ENCODE results near the gene MVK. TPM values are rescaled to one million over a fixed set of nuclear protein-coding genes. Genes with fewer than 3 reads are reported as not detected.

The MVK gene
- total and polyA plus RNA-seq, 2 of the 4 experiments (the other 2 are of a cell fraction): 6.6 to 11.5 TPM

DNA sequence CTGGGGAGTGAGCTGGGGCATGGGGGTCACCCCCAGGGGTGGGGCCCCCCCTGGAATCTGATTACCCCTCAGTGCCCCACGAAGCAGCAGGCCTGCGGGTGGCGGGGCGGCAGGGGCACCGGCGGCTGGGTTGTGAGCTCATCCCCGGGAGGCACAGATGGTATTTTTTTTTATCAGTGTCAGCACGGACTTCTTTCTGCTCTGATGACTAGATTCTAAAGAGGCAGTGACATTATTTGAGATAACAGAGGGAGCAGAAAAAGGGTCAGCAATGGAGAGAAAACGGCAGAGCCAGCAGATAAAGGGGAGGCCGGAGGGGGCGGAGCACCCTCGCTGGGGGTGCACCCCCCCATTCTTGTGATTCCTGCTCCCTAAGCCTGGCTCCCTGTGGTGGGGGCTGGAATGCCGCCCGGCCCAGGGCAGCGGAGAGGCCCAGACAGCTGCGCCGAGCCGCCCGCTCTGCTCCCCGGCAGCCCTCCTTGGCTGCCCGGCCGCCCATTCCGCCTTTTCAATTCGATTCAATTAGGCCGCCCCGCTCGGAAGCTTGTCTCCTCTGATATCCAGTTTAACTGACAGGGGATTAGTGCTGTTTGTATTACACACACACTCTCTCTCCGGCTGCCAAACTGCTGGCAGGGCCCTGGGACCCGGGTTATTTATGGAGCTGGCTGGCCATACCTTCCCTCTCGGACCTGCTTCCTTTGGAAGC lies 32.9 kb downstream of the MVK start:
- H3K9me1 ChIP-seq (ENCODE audit: insufficient read depth, low read length): no peaks in the 10 kb centered on the region
- H3K56ac ChIP-seq (ENCODE audit: extremely low read depth, insufficient read depth, low read length): no peak overlapping the region
- CTCF ChIA-PET: interaction anchor here (1.0 kb wide), 1 partner anchor 9 kb away, joined by 3 read pairs; no protein-coding TSS in a partner anchor

More for the DNA sequence above, 32.9 kb downstream of the MVK start:
- ATAC-seq (ENCODE audit: low read depth): peak; percentile 77
- BruUV-seq (replicated peaks): no TSS peak
- H3K23ac ChIP-seq (ENCODE audit: low read depth, low read length): no peak overlapping the region
- H3K9ac ChIP-seq (ENCODE audit: low read depth, low read length): no peak overlapping the region
- in situ Hi-C loops (cut with MboI; ENCODE audit: low sequenced_read_pairs): no loop called here
- no peaks in the 10 kb centered on the region for H4K20me1 ChIP-seq (ENCODE audit: insufficient read depth, low read length)
- no peak overlapping the region for H4K8ac ChIP-seq (ENCODE audit: low read depth in 2 of 2, low read length in 2 of 2)
- H2AK9ac ChIP-seq (replicated peaks; ENCODE audit: low read depth, low read length, poor library complexity): peak overlapping the region; percentile 55
- no peak overlapping the region for H4K5ac ChIP-seq (ENCODE audit: low read depth, low read length)
- no peak overlapping the region for H4K91ac ChIP-seq (ENCODE audit: insufficient read depth, low read depth, low read length)
- H2AK5ac ChIP-seq (ENCODE audit: low read depth, low read length): no peak overlapping the region
- H2BK5ac ChIP-seq (ENCODE audit: low read depth, low read length, poor library complexity, severe bottlenecking): no peak overlapping the region
- TF ChIP-seq SMC3 (IDR thresholded peaks at IDR 0.05; ENCODE audit: low read depth, low read length): no peak
- no peak for TF ChIP-seq RAD21 (IDR thresholded peaks at IDR 0.05; ENCODE audit: low read length)
- TF ChIP-seq, protein P1, sequence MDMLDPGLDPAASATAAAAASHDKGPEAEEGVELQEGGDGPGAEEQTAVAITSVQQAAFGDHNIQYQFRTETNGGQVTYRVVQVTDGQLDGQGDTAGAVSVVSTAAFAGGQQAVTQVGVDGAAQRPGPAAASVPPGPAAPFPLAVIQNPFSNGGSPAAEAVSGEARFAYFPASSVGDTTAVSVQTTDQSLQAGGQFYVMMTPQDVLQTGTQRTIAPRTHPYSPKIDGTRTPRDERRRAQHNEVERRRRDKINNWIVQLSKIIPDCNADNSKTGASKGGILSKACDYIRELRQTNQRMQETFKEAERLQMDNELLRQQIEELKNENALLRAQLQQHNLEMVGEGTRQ (IDR thresholded peaks at IDR 0.05; ENCODE audit: low read depth, low read length): no peak
- TF ChIP-seq RFX5 (IDR thresholded peaks at IDR 0.05; ENCODE audit: low read depth, low read length): no peak
- no peak for TF ChIP-seq CHD1 (IDR thresholded peaks at IDR 0.05; ENCODE audit: low read depth, low read length)
- no peak for TF ChIP-seq MAFK (IDR thresholded peaks at IDR 0.05; ENCODE audit: low read depth, low read length)
- TF ChIP-seq, protein P2, sequence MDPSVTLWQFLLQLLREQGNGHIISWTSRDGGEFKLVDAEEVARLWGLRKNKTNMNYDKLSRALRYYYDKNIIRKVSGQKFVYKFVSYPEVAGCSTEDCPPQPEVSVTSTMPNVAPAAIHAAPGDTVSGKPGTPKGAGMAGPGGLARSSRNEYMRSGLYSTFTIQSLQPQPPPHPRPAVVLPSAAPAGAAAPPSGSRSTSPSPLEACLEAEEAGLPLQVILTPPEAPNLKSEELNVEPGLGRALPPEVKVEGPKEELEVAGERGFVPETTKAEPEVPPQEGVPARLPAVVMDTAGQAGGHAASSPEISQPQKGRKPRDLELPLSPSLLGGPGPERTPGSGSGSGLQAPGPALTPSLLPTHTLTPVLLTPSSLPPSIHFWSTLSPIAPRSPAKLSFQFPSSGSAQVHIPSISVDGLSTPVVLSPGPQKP (IDR thresholded peaks at IDR 0.05; ENCODE audit: borderline replicate concordance, low read depth, low read length): no peak
- TF ChIP-seq, protein P3, sequence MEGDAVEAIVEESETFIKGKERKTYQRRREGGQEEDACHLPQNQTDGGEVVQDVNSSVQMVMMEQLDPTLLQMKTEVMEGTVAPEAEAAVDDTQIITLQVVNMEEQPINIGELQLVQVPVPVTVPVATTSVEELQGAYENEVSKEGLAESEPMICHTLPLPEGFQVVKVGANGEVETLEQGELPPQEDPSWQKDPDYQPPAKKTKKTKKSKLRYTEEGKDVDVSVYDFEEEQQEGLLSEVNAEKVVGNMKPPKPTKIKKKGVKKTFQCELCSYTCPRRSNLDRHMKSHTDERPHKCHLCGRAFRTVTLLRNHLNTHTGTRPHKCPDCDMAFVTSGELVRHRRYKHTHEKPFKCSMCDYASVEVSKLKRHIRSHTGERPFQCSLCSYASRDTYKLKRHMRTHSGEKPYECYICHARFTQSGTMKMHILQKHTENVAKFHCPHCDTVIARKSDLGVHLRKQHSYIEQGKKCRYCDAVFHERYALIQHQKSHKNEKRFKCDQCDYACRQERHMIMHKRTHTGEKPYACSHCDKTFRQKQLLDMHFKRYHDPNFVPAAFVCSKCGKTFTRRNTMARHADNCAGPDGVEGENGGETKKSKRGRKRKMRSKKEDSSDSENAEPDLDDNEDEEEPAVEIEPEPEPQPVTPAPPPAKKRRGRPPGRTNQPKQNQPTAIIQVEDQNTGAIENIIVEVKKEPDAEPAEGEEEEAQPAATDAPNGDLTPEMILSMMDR (conservative IDR thresholded peaks at IDR 0.05; ENCODE audit: low read depth, low read length): no peak
- TF ChIP-seq POLR2A (IDR thresholded peaks at IDR 0.05; ENCODE audit: low read depth, low read length): no peak
- TF ChIP-seq RCOR1 (IDR thresholded peaks at IDR 0.05; ENCODE audit: insufficient replicate concordance, low read length): no peak
- no peak for TF ChIP-seq FOS (IDR thresholded peaks at IDR 0.05; ENCODE audit: low read depth, low read length)
- no peak for TF ChIP-seq NFE2L2 (IDR thresholded peaks at IDR 0.05; ENCODE audit: low read depth, low read length)
- TF ChIP-seq MAZ (IDR thresholded peaks at IDR 0.05; ENCODE audit: borderline replicate concordance, low read depth, low read length): no peak
- TF ChIP-seq MXI1 (IDR thresholded peaks at IDR 0.05; ENCODE audit: borderline replicate concordance, low read depth, low read length): no peak
- no peak for TF ChIP-seq BHLHE40 (IDR thresholded peaks at IDR 0.05; ENCODE audit: low read depth, low read length)
- no peak overlapping the region for H3K4ac ChIP-seq (ENCODE audit: low read depth, low read length)
- no peak overlapping the region for H2BK20ac ChIP-seq (ENCODE audit: low read depth, low read length)
- H3K4me1 ChIP-seq (ENCODE audit: control insufficient read depth, insufficient read depth, low read length): no peaks in the 10 kb centered on the region
- H3K18ac ChIP-seq (ENCODE audit: low read depth, low read length): no peak overlapping the region
- peaks cover 57% of the 10 kb centered on the region for H3K27me3 ChIP-seq (ENCODE audit: control insufficient read depth, insufficient read depth, low read length)
- H3K79me1 ChIP-seq (ENCODE audit: low read depth in 1 of 2, low read length in 2 of 2): no peaks in the 10 kb centered on the region
- H2BK15ac ChIP-seq (ENCODE audit: low read depth, low read length): no peak overlapping the region
- no peak for DNase-seq
- no peaks in the 10 kb centered on the region for H3K36me3 ChIP-seq (ENCODE audit: control insufficient read depth, insufficient read depth, low read length)
- no peak overlapping the region for H3K4me3 ChIP-seq (ENCODE audit: insufficient read depth, low read depth, low read length)
- dilution Hi-C loops (cut with HindIII; ENCODE audit: low sequenced_read_pairs, unreplicated experiment): no loop called here
- H3K27ac ChIP-seq (ENCODE audit: insufficient read depth, low read length): no peak overlapping the region
- H2AFZ ChIP-seq (replicated peaks; ENCODE audit: low read length, poor library complexity): peak overlapping the region; percentile 43
- no peak overlapping the region for H2BK120ac ChIP-seq (ENCODE audit: low read depth, low read length)
- no peaks in the 10 kb centered on the region; the same call in 1 of the 2 replicates for H3K9me3 ChIP-seq (ENCODE audit: control insufficient read depth, insufficient read depth, low read length)
- H3K4me2 ChIP-seq (ENCODE audit: low read depth, low read length): no peak overlapping the region
- intact Hi-C loops (cut with micrococcal nuclease): no loop called here
- POLR2A ChIA-PET (ENCODE audit: unreplicated experiment): no interaction called here
- 0% methylated on average over 1 of the region's 30 CpGs; no CpG with 5 or more reads in 1 of the 2 experiments for WGBS, 2 experiments (ENCODE audit: extremely low coverage in 2 of 2, insufficient read length in 1 of 2)
- no peak overlapping the region for H3K14ac ChIP-seq (replicated peaks; ENCODE audit: low read depth, low read length)
